ENCODE results near the gene SLC17A8. TPM values are rescaled to one million over a fixed set of nuclear protein-coding genes. Genes with fewer than 3 reads are reported as not detected.

SLC17A8 gene
- polyA plus RNA-seq, 1 of the 3 experiments (the other 2 are of a cell fraction) = not detected

GRCh38 chr12:100443434-100443833, 86.6 kb downstream of the SLC17A8 start (continued):
- no peak for TF ChIP-seq MEF2A (IDR thresholded peaks at IDR 0.05; ENCODE audit: borderline replicate concordance, low read depth)
- TF ChIP-seq RAD21 (IDR thresholded peaks at IDR 0.05; ENCODE audit: low read length) = no peak
- TF ChIP-seq SMC3 (IDR thresholded peaks at IDR 0.05; ENCODE audit: low read depth, low read length) = no peak
- TF ChIP-seq NRF1 (IDR thresholded peaks at IDR 0.05; ENCODE audit: low read depth, low read length) = no peak
- TF ChIP-seq, protein P1, sequence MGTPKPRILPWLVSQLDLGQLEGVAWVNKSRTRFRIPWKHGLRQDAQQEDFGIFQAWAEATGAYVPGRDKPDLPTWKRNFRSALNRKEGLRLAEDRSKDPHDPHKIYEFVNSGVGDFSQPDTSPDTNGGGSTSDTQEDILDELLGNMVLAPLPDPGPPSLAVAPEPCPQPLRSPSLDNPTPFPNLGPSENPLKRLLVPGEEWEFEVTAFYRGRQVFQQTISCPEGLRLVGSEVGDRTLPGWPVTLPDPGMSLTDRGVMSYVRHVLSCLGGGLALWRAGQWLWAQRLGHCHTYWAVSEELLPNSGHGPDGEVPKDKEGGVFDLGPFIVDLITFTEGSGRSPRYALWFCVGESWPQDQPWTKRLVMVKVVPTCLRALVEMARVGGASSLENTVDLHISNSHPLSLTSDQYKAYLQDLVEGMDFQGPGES (IDR thresholded peaks at IDR 0.05; ENCODE audit: low read depth, low read length) = no peak
- no peak for TF ChIP-seq JUND (IDR thresholded peaks at IDR 0.05)

- ChIA-PET CTCF (no interaction called here), POLR2A (no interaction called here)
- Histone ChIP-seq H3F3A (replicated peaks; ENCODE audit: insufficient read depth) (no peaks in the 10 kb centered on the region), H3K9me3 (no peaks in the 10 kb centered on the region), H3K27me3 (ENCODE audit: insufficient read depth) (peaks cover 11% of the 10 kb centered on the region; the same call in 1 of the 2 replicates), H3K4me2 (no peak overlapping the region), H3K79me2 (ENCODE audit: insufficient read depth) (no peaks in the 10 kb centered on the region), H3K4me1 (ENCODE audit: control insufficient read depth in 1 of 2, insufficient read depth in 2 of 2, low read depth in 1 of 2, low read length in 1 of 2) (no peaks in the 10 kb centered on the region), H3K4me3 (ENCODE audit: low read depth in 2 of 2, low read length in 1 of 2) (no peak overlapping the region), H3K9ac (no peak overlapping the region), H3K36me3 (replicated peaks in 1 of 2; ENCODE audit: control insufficient read depth in 1 of 2, insufficient read depth in 2 of 2, low read length in 1 of 2) (no peaks in the 10 kb centered on the region), H2AFZ (ENCODE audit: low read depth) (no peak overlapping the region), H4K20me1 (ENCODE audit: insufficient read depth) (no peaks in the 10 kb centered on the region), H3K27ac (ENCODE audit: low read depth in 2 of 2, low read length in 1 of 2) (no peak overlapping the region), H3K9me2 (no peaks in the 10 kb centered on the region)
- no peak for DNase-seq
- 43% methylated on average over 4 of the region's 4 CpGs for WGBS (ENCODE audit: low lambda C conversion rate)
- TF ChIP-seq GATA2 (CRISPR knock-in tag; IDR thresholded peaks at IDR 0.05) = no peak
- TF ChIP-seq, protein P1 (IDR thresholded peaks at IDR 0.05; ENCODE audit: low read depth, low read length) = no peak
- TF ChIP-seq FOXM1 (IDR thresholded peaks at IDR 0.05; ENCODE audit: low read depth) = no peak
- TF ChIP-seq NRF1 (IDR thresholded peaks at IDR 0.05; ENCODE audit: low read depth, low read length) = no peak
- TF ChIP-seq RFX5 (IDR thresholded peaks at IDR 0.05; ENCODE audit: low read length) = no peak
- no peak for TF ChIP-seq NFIC (IDR thresholded peaks at IDR 0.05; ENCODE audit: borderline replicate concordance)
- no peak for TF ChIP-seq MXI1 (IDR thresholded peaks at IDR 0.05; ENCODE audit: low read depth, low read length)
Observed at GRCh38 chr12:100445081-100445481, 88.2 kb downstream of the SLC17A8 start.

GRCh38 chr12:100447381-100447780, 90.5 kb downstream of the SLC17A8 start:
- 50% methylated on average over 3 of the region's 3 CpGs for WGBS (ENCODE audit: low lambda C conversion rate)
- Histone ChIP-seq H3K36me3 (replicated peaks in 1 of 2; ENCODE audit: control insufficient read depth in 1 of 2, insufficient read depth in 2 of 2, low read length in 1 of 2) (no peaks in the 10 kb centered on the region), H3F3A (replicated peaks; ENCODE audit: insufficient read depth) (no peaks in the 10 kb centered on the region), H4K20me1 (ENCODE audit: insufficient read depth) (no peaks in the 10 kb centered on the region), H3K4me1 (ENCODE audit: control insufficient read depth in 1 of 2, insufficient read depth in 2 of 2, low read depth in 1 of 2, low read length in 1 of 2) (no peaks in the 10 kb centered on the region), H3K9ac (no peak overlapping the region), H3K79me2 (ENCODE audit: insufficient read depth) (no peaks in the 10 kb centered on the region), H2AFZ (ENCODE audit: low read depth) (no peak overlapping the region), H3K27ac (ENCODE audit: low read depth in 2 of 2, low read length in 1 of 2) (no peak overlapping the region), H3K4me2 (no peak overlapping the region), H3K27me3 (ENCODE audit: insufficient read depth) (peaks cover 11% of the 10 kb centered on the region; the same call in 1 of the 2 replicates), H3K9me2 (no peaks in the 10 kb centered on the region), H3K9me3 (no peaks in the 10 kb centered on the region), H3K4me3 (ENCODE audit: low read depth in 2 of 2, low read length in 1 of 2) (no peak overlapping the region)
- no peak for DNase-seq
- ChIA-PET POLR2A (no interaction called here), CTCF (interaction anchor here (0.9 to 1.4 kb wide), 2 partner anchors 31 to 99 kb away, joined by 3 read pairs; no protein-coding TSS in a partner anchor)
- TF ChIP-seq JUND (IDR thresholded peaks at IDR 0.05) (no peak), RXRA (IDR thresholded peaks at IDR 0.05; ENCODE audit: borderline replicate concordance, low read depth) (no peak), TEAD4 (IDR thresholded peaks at IDR 0.05; ENCODE audit: borderline replicate concordance, insufficient read depth) (no peak), TCF12 (IDR thresholded peaks at IDR 0.05) (no peak), FOSL2 (IDR thresholded peaks at IDR 0.05; ENCODE audit: borderline replicate concordance, low read depth) (no peak), TAF1 (IDR thresholded peaks at IDR 0.05; ENCODE audit: borderline replicate concordance, low read depth, low read length) (no peak), MAX (IDR thresholded peaks at IDR 0.05; ENCODE audit: low read depth) (no peak), RFX5 (IDR thresholded peaks at IDR 0.05; ENCODE audit: low read length) (no peak), RCOR1 (IDR thresholded peaks at IDR 0.05; ENCODE audit: low read length) (no peak), EZH2phosphoT487 (IDR thresholded peaks at IDR 0.05; ENCODE audit: borderline replicate concordance, low read depth) (no peak)
- TF ChIP-seq, protein P1 (IDR thresholded peaks at IDR 0.05; ENCODE audit: low read depth, low read length) = no peak
- TF ChIP-seq, protein P2, sequence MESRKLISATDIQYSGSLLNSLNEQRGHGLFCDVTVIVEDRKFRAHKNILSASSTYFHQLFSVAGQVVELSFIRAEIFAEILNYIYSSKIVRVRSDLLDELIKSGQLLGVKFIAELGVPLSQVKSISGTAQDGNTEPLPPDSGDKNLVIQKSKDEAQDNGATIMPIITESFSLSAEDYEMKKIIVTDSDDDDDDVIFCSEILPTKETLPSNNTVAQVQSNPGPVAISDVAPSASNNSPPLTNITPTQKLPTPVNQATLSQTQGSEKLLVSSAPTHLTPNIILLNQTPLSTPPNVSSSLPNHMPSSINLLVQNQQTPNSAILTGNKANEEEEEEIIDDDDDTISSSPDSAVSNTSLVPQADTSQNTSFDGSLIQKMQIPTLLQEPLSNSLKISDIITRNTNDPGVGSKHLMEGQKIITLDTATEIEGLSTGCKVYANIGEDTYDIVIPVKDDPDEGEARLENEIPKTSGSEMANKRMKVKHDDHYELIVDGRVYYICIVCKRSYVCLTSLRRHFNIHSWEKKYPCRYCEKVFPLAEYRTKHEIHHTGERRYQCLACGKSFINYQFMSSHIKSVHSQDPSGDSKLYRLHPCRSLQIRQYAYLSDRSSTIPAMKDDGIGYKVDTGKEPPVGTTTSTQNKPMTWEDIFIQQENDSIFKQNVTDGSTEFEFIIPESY (IDR thresholded peaks at IDR 0.05; ENCODE audit: borderline replicate concordance, low read depth) = no peak
